H1 (cell line): ENCODE results near the gene MXD1. TPM values are rescaled to one million over a fixed set of nuclear protein-coding genes. Genes with fewer than 3 reads are reported as not detected.

Experiments used
- POU5F1 ChIP-seq: IDR thresholded peaks from 2 replicates; pipeline ENCODE4 v1.6.1; 2011; ENCODE audit warnings: low read depth, mild to moderate bottlenecking, low read length, moderate library complexity
- polyA plus RNA-seq, 7 experiments: library from polyadenylated mRNA; depleted of rRNA in 3 of 7; stranded (reverse) in 5 of 7; unstranded in 2 of 7; fragments of >200 nt in 5 of 7; fragments of 200-250 nt in 2 of 7; gene quantifications; 1 replicate in 5 of 7; 2 replicates in 1 of 7; 4 replicates in 1 of 7; pipeline versions ENCODE4 v1.2.1 to v1.2.3, GENCODE V29; 2011 to 2013; ENCODE audit warnings: missing spikeins in 2 of 7, mixed read lengths in 2 of 7
- total RNA-seq: library from RNA; stranded (reverse); fragmentation: NEBNext Ultra II Directional; extraction: Animal tissue kit (Norgen Biotek cat#: 25700); gene quantifications from 2 replicates; pipeline ENCODE4 v1.2.1, GENCODE V29; 2021
- TF ChIP-seq, protein P1 (sequence below): IDR thresholded peaks from 2 replicates; pipeline ENCODE4 v1.6.1; 2012; ENCODE audit warnings: inconsistent platforms

MXD1 gene
- total and polyA plus RNA-seq, 2 of the 8 experiments (the other 6 are each of a cell fraction or from before 2014, with no cell fraction given) = 1.6 to 2.6 TPM

DNA sequence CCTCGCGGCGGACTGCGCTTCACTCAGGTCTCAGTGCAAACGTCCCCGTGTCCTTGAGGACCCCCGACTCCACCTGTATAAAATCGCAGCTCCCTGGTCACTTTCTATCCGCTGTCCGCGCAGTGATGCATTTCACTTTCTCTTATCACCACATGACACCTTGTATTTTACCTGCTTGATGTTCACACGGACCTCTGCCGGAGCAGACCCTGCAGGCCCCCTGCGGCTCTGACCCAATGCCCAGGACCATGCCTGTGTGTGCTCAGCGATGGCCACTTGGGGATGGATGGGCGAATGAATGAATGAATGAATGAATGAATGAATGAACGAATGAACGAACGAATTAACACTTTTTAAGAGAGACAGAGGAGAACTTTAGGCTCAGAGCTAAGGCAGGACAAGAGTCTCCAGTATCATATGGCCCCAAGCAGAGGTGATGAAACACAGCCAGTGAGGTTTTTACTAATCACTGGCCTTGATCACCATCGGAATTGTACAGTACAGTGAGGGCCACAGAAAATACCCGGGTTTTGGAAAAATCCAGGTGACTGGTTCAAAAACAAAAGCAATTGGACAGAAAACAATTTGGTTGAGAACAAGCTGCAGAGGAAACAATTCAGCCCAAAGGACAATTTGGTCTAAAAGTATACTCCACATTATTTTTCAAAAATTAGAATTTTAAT is 34.2 kb downstream of the MXD1 start (continued):
- no peak for TF ChIP-seq POU5F1
- TF ChIP-seq, protein P1, sequence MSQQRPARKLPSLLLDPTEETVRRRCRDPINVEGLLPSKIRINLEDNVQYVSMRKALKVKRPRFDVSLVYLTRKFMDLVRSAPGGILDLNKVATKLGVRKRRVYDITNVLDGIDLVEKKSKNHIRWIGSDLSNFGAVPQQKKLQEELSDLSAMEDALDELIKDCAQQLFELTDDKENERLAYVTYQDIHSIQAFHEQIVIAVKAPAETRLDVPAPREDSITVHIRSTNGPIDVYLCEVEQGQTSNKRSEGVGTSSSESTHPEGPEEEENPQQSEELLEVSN = no peak
